T-cell (primary cell): ENCODE measurements around the gene DAP. TPM values are rescaled to one million over a fixed set of nuclear protein-coding genes. Genes with fewer than 3 reads are reported as not detected.
"Not testable (repeated sequence)": the region's sequence is repeated elsewhere in the genome, so short reads cannot be mapped to it uniquely, and the experiment has no call there.

ENCODE experiments used
- ATAC-seq, 4 experiments: fragments of 200-7000 bp in 3 of 4; fragments of 150-1000 bp in 1 of 4; cut with Tn5 transposase; replicated peaks in 1 of 4; 1 replicate in 3 of 4; 2 replicates in 1 of 4; pipeline ENCODE4 v1.10.0; 2021; ENCODE audit warnings: moderate library complexity in 3 of 4, mild to moderate bottlenecking in 2 of 4, moderate number of reproducible peaks in 1 of 4
- CTCF ChIA-PET, 2 donors: fragments of 300-600 bp; sonication (Branson Sonifier 250); formaldehyde crosslinking; loops; one replicate each; lab custom pipeline; 2022; ENCODE audit warnings: antibody characterized with exemption in 2 of 2; lab: Charles Lee
- POLR2A ChIA-PET, 2 donors: fragments of 300-600 bp; sonication (Branson Sonifier 250); formaldehyde crosslinking; loops; one replicate each; lab custom pipeline; 2022; ENCODE audit warnings: antibody characterized with exemption in 2 of 2; lab: Charles Lee
- DNase-seq, 35 experiments: peaks; one replicate each; pipeline versions ENCODE4 v3.0.0 to v3.0.0-alpha.2; 2013 to 2023
- H3K27ac ChIP-seq: one replicate; pipeline ENCODE4 v1.5.1; 2013; ENCODE audit warnings: low read length
- H3K27me3 ChIP-seq, 2 experiments: replicated peaks in 1 of 2; 1 replicate in 1 of 2; 2 replicates in 1 of 2; pipeline versions ENCODE4 v1.6.1 to v1.7.0; 2013; ENCODE audit warnings: low read length in 1 of 2, mixed read lengths in 1 of 2; ENCODE audit not compliant: control insufficient read depth in 2 of 2, insufficient read depth in 2 of 2; ENCODE audit errors: extremely low read depth in 1 of 2
- H3K36me3 ChIP-seq, 2 donors: 1 replicate in 1 of 2; 2 replicates in 1 of 2; pipeline versions ENCODE4 v1.6.1 to v1.7.0; 2013; ENCODE audit warnings: low read length in 1 of 2; ENCODE audit not compliant: control insufficient read depth in 2 of 2, insufficient read depth in 1 of 2; ENCODE audit errors: extremely low read depth in 1 of 2
- H3K4me1 ChIP-seq, 2 experiments: 1 replicate in 1 of 2; 2 replicates in 1 of 2; pipeline versions ENCODE4 v1.6.1 to v1.7.0; 2013; ENCODE audit warnings: low read length in 2 of 2, mixed read lengths in 1 of 2; ENCODE audit not compliant: insufficient read depth in 2 of 2, control insufficient read depth in 1 of 2; ENCODE audit errors: extremely low read depth in 1 of 2
- H3K4me3 ChIP-seq, 2 donors: 1 replicate in 1 of 2; 2 replicates in 1 of 2; pipeline versions ENCODE4 v1.5.1 to v1.7.0; 2013; ENCODE audit warnings: mild to moderate bottlenecking in 2 of 2, low read length in 1 of 2, moderate library complexity in 1 of 2; ENCODE audit not compliant: control insufficient read depth in 1 of 2; ENCODE audit errors: extremely low read depth in 1 of 2
- H3K9me3 ChIP-seq: 2 replicates; pipeline ENCODE4 v1.7.0; 2013
- H3K27ac Mint-ChIP-seq, 2 donors: one replicate each; pipeline ENCODE4 v1.8.0; 2020 to 2021; ENCODE audit warnings: mild to moderate bottlenecking in 2 of 2, mixed read lengths in 2 of 2
- H3K27me3 Mint-ChIP-seq, 2 donors: one replicate each; pipeline ENCODE4 v1.8.0; 2021 to 2022; ENCODE audit warnings: mixed read lengths in 2 of 2
- H3K36me3 Mint-ChIP-seq: one replicate; pipeline ENCODE4 v1.8.0; 2021; ENCODE audit warnings: mixed read lengths
- H3K4me1 Mint-ChIP-seq, 3 donors: one replicate each; pipeline ENCODE4 v1.8.0; 2020 to 2022; ENCODE audit warnings: mixed read lengths in 3 of 3, mild to moderate bottlenecking in 1 of 3
- H3K4me3 Mint-ChIP-seq, 3 donors: one replicate each; pipeline ENCODE4 v1.8.0; 2020 to 2022; ENCODE audit warnings: mild to moderate bottlenecking in 3 of 3, mixed read lengths in 3 of 3, moderate library complexity in 3 of 3
- H3K9me3 Mint-ChIP-seq, 3 donors: one replicate each; pipeline ENCODE4 v1.8.0; 2020 to 2022; ENCODE audit warnings: mixed read lengths in 3 of 3
- WGBS: methylation state at CpG from one replicate; pipeline ENCODE4 v1.1.5; 2013; ENCODE audit warnings: missing lambda C conversion rate; ENCODE audit not compliant: insufficient coverage; 5-methylcytosine and 5-hydroxymethylcytosine counted together
- total RNA-seq, 35 experiments: library from RNA in 6 of 35; stranded (reverse) in 6 of 35; fragments of 120-200 nt in 1 of 35; gene quantifications; one replicate each; pipeline versions ENCODE4 v1.2.1 to v1.2.4 and lab custom pipeline; 2013 to 2026

DAP gene
- total RNA-seq, 5 donors from 2014 or later (not counting 1 experiment from before 2014, with no cell fraction given): 34.1 to 43.7 (median 36.3) TPM

DNA sequence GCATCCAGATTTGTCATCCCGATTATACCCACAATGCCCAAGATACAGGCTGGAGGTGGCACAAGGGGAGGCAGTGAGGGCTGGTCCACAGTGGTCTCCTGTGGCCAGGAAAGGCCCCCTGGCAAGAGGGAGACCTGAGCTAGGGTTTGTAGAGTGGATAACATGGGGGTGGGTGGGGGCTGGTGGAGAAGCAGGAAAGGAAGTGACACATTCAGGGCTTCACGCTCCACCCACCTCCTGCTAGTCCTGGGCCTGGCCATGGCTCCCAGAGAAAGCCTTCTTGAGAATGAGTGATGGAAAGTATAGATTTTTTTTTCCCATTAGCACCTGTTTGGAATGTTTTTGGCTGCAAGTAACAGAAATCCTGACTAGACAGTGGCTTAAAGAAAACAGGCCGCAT is 115.9 kb downstream of the DAP start:
- WGBS: 92% methylated on average over 1 of the region's 3 CpGs
- DNase-seq (no peak), ATAC-seq (no peak)
- Histone ChIP-seq H3K27me3 (no peaks in the 10 kb centered on the region), H3K9me3 (no peaks in the 10 kb centered on the region), H3K27ac (no peak overlapping the region), H3K36me3 (no peaks in the 10 kb centered on the region), H3K4me3 (no peak overlapping the region), H3K4me1 (no peaks in the 10 kb centered on the region)
- Mint-ChIP-seq H3K4me1 (peaks cover 0 to 9% (median 0%) of the 10 kb centered on the region in 3 donors), H3K4me3 (no peak overlapping the region), H3K27me3 (peaks cover 0 to 2% of the 10 kb centered on the region in 2 donors), H3K27ac (no peak overlapping the region), H3K36me3 (no peaks in the 10 kb centered on the region), H3K9me3 (peaks cover 0 to 6% (median 0%) of the 10 kb centered on the region in 3 donors)
- ChIA-PET CTCF (no interaction called here), POLR2A (interaction anchor here in 1 of 2 donors (0.7 kb wide), 1 partner anchor 19 kb away, joined by 6 read pairs; no protein-coding TSS in a partner anchor)

DNA sequence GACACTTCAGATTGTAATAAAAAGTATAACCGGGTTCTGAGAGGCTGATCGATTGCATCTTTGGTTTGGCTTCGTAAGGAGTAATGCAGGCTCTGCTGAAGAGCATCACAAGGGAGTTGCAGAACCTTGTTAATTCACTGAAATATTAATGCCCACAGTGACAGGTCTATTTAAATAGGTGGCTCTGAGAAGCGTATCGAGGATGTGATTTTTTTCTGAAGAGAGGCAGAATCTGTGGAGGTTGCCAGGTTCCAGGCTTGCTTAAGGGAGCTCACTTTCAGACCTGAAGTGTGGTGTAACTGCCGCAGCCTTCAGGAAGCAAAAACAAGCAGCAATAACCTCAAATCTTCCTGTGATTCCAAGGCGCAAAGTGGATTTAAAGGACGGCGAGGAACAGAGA is 116.8 kb downstream of the DAP start:
- Histone ChIP-seq H3K27me3 (no peaks in the 10 kb centered on the region), H3K36me3 (no peaks in the 10 kb centered on the region), H3K4me1 (no peaks in the 10 kb centered on the region), H3K27ac (no peak overlapping the region), H3K9me3 (no peaks in the 10 kb centered on the region), H3K4me3 (no peak overlapping the region)
- peaks cover 0 to 2% of the 10 kb centered on the region in 2 donors for H3K27me3 Mint-ChIP-seq
- ChIA-PET POLR2A (interaction anchor here (0.7 kb wide), 2 partner anchors 31 to 251 kb away, joined by 6 read pairs; no protein-coding TSS in a partner anchor), CTCF (interaction anchor here (0.6 to 0.8 kb wide), 2 partner anchors 17 to 47 kb away, joined by 4 read pairs; no protein-coding TSS in a partner anchor)
- no peak for ATAC-seq
- 67% methylated on average over 4 of the region's 9 CpGs for WGBS
- no peak overlapping the region for H3K27ac Mint-ChIP-seq
- DNase-seq: no peak
- H3K9me3 Mint-ChIP-seq: peaks cover 0 to 9% (median 0%) of the 10 kb centered on the region in 3 donors
- peaks cover 0 to 9% (median 0%) of the 10 kb centered on the region in 3 donors for H3K4me1 Mint-ChIP-seq
- H3K4me3 Mint-ChIP-seq: no peak overlapping the region
- no peaks in the 10 kb centered on the region for H3K36me3 Mint-ChIP-seq

DNA sequence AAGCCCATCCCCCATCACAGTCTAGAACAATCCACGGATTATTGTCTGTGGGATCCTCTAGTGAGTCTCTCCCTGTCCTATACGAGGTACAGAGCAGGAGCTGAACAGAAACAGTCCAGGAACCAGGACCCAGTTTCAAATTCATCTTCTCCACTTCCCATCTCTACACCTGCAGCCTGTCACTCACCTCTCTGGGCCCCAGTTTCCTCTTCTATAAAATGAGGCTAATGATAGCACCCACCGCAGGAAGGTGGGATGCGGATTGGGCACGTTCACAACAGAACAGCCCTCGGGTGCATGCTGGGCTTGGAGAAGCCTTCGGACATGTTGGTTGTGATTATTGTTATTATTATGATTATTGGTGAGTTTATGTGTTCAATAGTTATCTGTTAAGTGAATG is 118.7 kb downstream of the DAP start:
- H3K4me1 Mint-ChIP-seq: peaks cover 0 to 9% (median 0%) of the 10 kb centered on the region in 3 donors
- H3K4me3 ChIP-seq: no peak overlapping the region
- ChIA-PET POLR2A (no interaction called here), CTCF (no interaction called here)
- peaks cover 0 to 2% of the 10 kb centered on the region in 2 donors for H3K27me3 Mint-ChIP-seq
- H3K36me3 ChIP-seq: no peaks in the 10 kb centered on the region
- no peak overlapping the region for H3K27ac ChIP-seq
- ATAC-seq (no peak), DNase-seq (no peak)
- H3K36me3 Mint-ChIP-seq: peaks cover 4% of the 10 kb centered on the region
- H3K9me3 ChIP-seq: no peaks in the 10 kb centered on the region
- H3K9me3 Mint-ChIP-seq: peaks cover 0 to 14% (median 0%) of the 10 kb centered on the region in 3 donors
- WGBS: 84% methylated on average over 5 of the region's 7 CpGs
- H3K27me3 ChIP-seq: no peaks in the 10 kb centered on the region
- H3K27ac Mint-ChIP-seq: no peak overlapping the region
- H3K4me3 Mint-ChIP-seq: no peak overlapping the region
- no peaks in the 10 kb centered on the region for H3K4me1 ChIP-seq

DNA sequence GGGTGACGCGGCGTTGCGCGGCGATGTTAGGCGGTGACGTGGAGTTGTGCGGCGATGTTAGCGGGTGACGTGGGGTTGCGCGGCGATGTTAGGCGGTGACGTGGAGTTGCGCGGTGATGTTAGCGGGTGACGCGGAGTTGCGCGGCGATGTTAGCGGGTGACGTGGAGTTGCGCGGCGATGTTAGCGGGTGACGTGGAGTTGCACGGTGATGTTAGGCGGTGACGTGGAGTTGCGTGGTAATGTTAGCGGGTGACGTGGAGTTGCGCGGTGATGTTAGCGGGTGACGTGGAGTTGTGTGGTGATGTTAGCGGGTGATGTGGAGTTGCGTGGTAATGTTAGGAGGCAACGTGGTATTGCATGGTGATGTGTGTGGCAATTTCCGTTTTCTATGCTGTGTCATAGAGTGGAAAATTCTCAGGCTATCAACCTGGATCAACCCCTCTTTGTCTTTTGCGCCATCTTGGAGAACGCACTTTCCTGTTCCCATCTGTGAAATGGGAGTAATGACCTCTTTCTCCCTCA is 121.1 kb downstream of the DAP start:
- H3K4me3 Mint-ChIP-seq: no peak overlapping the region
- Histone ChIP-seq H3K9me3 (no peaks in the 10 kb centered on the region), H3K27me3 (no peaks in the 10 kb centered on the region), H3K27ac (no peak overlapping the region), H3K4me3 (no peak overlapping the region), H3K36me3 (no peaks in the 10 kb centered on the region), H3K4me1 (peaks cover 0 to 14% of the 10 kb centered on the region in 2 experiments)
- DNase-seq (no peak), ATAC-seq (no peak)
- H3K27me3 Mint-ChIP-seq: peaks cover 0 to 2% of the 10 kb centered on the region in 2 donors
- ChIA-PET POLR2A (no interaction called here), CTCF (no interaction called here)
- H3K36me3 Mint-ChIP-seq: peaks cover 4% of the 10 kb centered on the region
- WGBS: 97% methylated on average over 18 of the region's 48 CpGs
- peaks cover 0 to 14% (median 0%) of the 10 kb centered on the region in 3 donors for H3K9me3 Mint-ChIP-seq
- H3K4me1 Mint-ChIP-seq: peaks cover 8 to 27% (median 9%) of the 10 kb centered on the region in 3 donors
- no peak overlapping the region for H3K27ac Mint-ChIP-seq

DNA sequence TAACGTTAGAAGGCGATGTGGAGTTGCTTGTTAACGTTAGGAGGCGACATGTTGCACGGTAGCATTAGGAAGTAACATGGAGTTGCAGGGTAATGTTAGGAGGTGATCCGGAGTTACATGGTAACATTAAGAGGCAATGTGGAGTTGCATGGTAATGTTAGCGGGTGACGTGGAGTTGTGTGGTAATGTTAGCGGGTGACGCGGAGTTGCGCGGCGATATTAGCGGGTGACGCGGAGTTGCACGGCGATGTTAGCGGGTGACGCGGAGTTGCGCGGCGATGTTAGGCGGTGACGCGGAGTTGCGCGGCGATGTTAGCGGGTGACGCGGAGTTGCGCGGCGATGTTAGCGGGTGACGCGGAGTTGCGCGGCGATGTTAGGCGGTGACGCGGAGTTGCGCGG is 122.3 kb downstream of the DAP start:
- CTCF ChIA-PET, H3K4me3 ChIP-seq, H3K36me3 Mint-ChIP-seq, DNase-seq, ATAC-seq, H3K27ac ChIP-seq, POLR2A ChIA-PET, H3K4me3 Mint-ChIP-seq, H3K36me3 ChIP-seq, H3K27me3 ChIP-seq, H3K27ac Mint-ChIP-seq, H3K9me3 ChIP-seq, H3K27me3 Mint-ChIP-seq: not testable (repeated sequence)
- peaks cover 13 to 32% (median 14%) of the 10 kb centered on the region in 3 donors for H3K4me1 Mint-ChIP-seq
- WGBS: 82% methylated on average over 6 of the region's 48 CpGs
- peaks cover 0 to 14% (median 0%) of the 10 kb centered on the region in 3 donors for H3K9me3 Mint-ChIP-seq
- H3K4me1 ChIP-seq: peaks cover under 1 to 25% of the 10 kb centered on the region in 2 experiments

DNA sequence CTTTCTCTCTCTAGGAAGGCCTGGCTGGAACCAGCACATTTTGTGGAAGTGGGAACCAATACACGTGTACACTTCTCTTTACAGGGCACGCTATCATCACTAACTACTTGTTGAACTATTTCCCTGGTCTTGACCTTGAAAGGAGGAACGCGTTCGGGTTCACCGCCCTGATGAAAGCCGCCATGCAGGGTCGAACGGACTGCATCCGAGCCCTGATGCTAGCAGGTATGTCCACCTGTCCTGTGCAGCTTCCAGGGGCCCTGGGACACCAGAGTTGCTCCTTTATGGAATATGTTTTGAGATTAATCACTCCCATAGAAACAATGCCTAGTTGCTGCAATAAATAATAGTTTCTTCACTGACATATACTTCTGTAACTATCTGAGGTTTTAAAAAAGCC is 123.1 kb downstream of the DAP start:
- H3K4me1 Mint-ChIP-seq: peaks cover 17 to 39% (median 19%) of the 10 kb centered on the region in 3 donors
- no peak for ATAC-seq
- H3K9me3 Mint-ChIP-seq: peaks cover 0 to 14% (median 0%) of the 10 kb centered on the region in 3 donors
- Histone ChIP-seq H3K4me1 (peaks cover 2 to 33% of the 10 kb centered on the region in 2 experiments), H3K27me3 (no peaks in the 10 kb centered on the region), H3K9me3 (no peaks in the 10 kb centered on the region), H3K4me3 (no peak overlapping the region), H3K36me3 (no peaks in the 10 kb centered on the region), H3K27ac (no peak overlapping the region)
- peak overlapping the region in 1 of 2 donors; percentile 16 for H3K27ac Mint-ChIP-seq
- WGBS: 100% methylated on average over 2 of the region's 10 CpGs
- POLR2A ChIA-PET: no interaction called here
- no peaks in the 10 kb centered on the region for H3K27me3 Mint-ChIP-seq
- no peak overlapping the region for H3K4me3 Mint-ChIP-seq
- peaks cover 4% of the 10 kb centered on the region for H3K36me3 Mint-ChIP-seq
- CTCF ChIA-PET: no interaction called here
- DNase-seq: no peak
